ENCODE results near the gene CEP112.

The CEP112 gene

GRCh38 chr17:65914784-65915342 is 277.1 kb downstream of the CEP112 start:
- TF ChIP-seq CTCF (IDR thresholded peaks at IDR 0.05) (no peak), ZFX (IDR thresholded peaks at IDR 0.05; ENCODE audit: borderline replicate concordance) (no peak)

GRCh38 chr17:65913326-65913850 is 278.5 kb downstream of the CEP112 start:
- no peak overlapping the region for H3K27ac ChIP-seq
- no peak for TF ChIP-seq CTCF (IDR thresholded peaks at IDR 0.05)
- no peak for TF ChIP-seq ZFX (IDR thresholded peaks at IDR 0.05; ENCODE audit: borderline replicate concordance)

More at GRCh38 chr17:65914784-65915342, 277.1 kb downstream of the CEP112 start:
- no peak overlapping the region for H3K27ac ChIP-seq

- TF ChIP-seq CTCF (IDR thresholded peaks at IDR 0.05): no peak
- TF ChIP-seq ZFX (IDR thresholded peaks at IDR 0.05; ENCODE audit: borderline replicate concordance): no peak
- no peak overlapping the region for H3K27ac ChIP-seq
Observed at GRCh38 chr17:65910836-65911235, 281.1 kb downstream of the CEP112 start.

GRCh38 chr17:65902831-65903522 is 289.0 kb downstream of the CEP112 start:
- no peak overlapping the region for H3K27ac ChIP-seq
- TF ChIP-seq ZFX (IDR thresholded peaks at IDR 0.05; ENCODE audit: borderline replicate concordance) (no peak), CTCF (IDR thresholded peaks at IDR 0.05) (no peak)

- no peak for TF ChIP-seq CTCF (IDR thresholded peaks at IDR 0.05)
- TF ChIP-seq ZFX (IDR thresholded peaks at IDR 0.05; ENCODE audit: borderline replicate concordance): no peak
- no peak overlapping the region for H3K27ac ChIP-seq
Observed at GRCh38 chr17:65902155-65902554, 289.8 kb downstream of the CEP112 start.

GRCh38 chr17:65901394-65901793 is 290.5 kb downstream of the CEP112 start:
- H3K27ac ChIP-seq: no peak overlapping the region
- TF ChIP-seq ZFX (IDR thresholded peaks at IDR 0.05; ENCODE audit: borderline replicate concordance) (no peak), CTCF (IDR thresholded peaks at IDR 0.05) (no peak)

- no peak overlapping the region for H3K27ac ChIP-seq
- no peak for TF ChIP-seq CTCF (IDR thresholded peaks at IDR 0.05)
- TF ChIP-seq ZFX (IDR thresholded peaks at IDR 0.05; ENCODE audit: borderline replicate concordance): no peak
Observed at GRCh38 chr17:65900216-65900615, 291.7 kb downstream of the CEP112 start.
